Retinal pigment epithelial cell (primary cell): Measurements from ENCODE around the gene HHIP.

Experiments used
- DNase-seq: peaks from one replicate; pipeline ENCODE4 v3.0.0-alpha.2; 2010; ENCODE audit warnings: low read depth
- H3K4me3 ChIP-seq: 2 replicates; pipeline ENCODE4 v1.5.1; 2011; ENCODE audit warnings: mild to moderate bottlenecking, low read length, control low read depth, moderate library complexity
- TF ChIP-seq, protein P1 (sequence below): conservative IDR thresholded peaks from 2 replicates; pipeline ENCODE4 v1.5.1; 2011; ENCODE audit warnings: low read depth, low read length, control low read depth, inconsistent platforms

HHIP gene

DNA sequence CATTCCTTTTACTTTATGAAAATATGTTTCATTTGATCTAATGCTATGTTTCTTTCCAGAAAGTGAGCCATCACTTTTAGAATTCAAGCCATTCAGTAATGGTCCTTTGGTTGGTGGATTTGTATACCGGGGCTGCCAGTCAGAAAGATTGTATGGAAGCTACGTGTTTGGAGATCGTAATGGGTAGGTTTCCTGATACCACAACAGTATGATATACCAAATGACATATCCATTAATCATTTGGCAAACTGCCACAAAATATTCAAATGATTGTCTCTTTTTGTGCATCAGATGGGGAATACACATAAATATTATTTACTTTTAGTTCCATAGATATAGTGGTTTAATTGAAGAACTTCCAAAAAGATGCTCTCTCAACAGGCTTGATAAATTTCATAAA, 68.2 kb downstream of the HHIP start:
- DNase-seq = no peak
- no peak overlapping the region for H3K4me3 ChIP-seq
- TF ChIP-seq, protein P1, sequence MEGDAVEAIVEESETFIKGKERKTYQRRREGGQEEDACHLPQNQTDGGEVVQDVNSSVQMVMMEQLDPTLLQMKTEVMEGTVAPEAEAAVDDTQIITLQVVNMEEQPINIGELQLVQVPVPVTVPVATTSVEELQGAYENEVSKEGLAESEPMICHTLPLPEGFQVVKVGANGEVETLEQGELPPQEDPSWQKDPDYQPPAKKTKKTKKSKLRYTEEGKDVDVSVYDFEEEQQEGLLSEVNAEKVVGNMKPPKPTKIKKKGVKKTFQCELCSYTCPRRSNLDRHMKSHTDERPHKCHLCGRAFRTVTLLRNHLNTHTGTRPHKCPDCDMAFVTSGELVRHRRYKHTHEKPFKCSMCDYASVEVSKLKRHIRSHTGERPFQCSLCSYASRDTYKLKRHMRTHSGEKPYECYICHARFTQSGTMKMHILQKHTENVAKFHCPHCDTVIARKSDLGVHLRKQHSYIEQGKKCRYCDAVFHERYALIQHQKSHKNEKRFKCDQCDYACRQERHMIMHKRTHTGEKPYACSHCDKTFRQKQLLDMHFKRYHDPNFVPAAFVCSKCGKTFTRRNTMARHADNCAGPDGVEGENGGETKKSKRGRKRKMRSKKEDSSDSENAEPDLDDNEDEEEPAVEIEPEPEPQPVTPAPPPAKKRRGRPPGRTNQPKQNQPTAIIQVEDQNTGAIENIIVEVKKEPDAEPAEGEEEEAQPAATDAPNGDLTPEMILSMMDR = no peak

GRCh38 chr4:144715230-144715629, 69.3 kb downstream of the HHIP start:
- DNase-seq = no peak
- H3K4me3 ChIP-seq = no peak overlapping the region
- TF ChIP-seq, protein P1 = no peak

- no peak for DNase-seq
- no peak overlapping the region for H3K4me3 ChIP-seq
- TF ChIP-seq, protein P1 = no peak
Observed at GRCh38 chr4:144716778-144717177, 70.8 kb downstream of the HHIP start.

GRCh38 chr4:144718958-144719512, 73.1 kb downstream of the HHIP start:
- no peak overlapping the region for H3K4me3 ChIP-seq
- TF ChIP-seq, protein P1 = no peak
- no peak for DNase-seq

- no peak overlapping the region for H3K4me3 ChIP-seq
- no peak for DNase-seq
- TF ChIP-seq, protein P1 = no peak
Observed at GRCh38 chr4:144720491-144720890, 74.5 kb downstream of the HHIP start.

DNA sequence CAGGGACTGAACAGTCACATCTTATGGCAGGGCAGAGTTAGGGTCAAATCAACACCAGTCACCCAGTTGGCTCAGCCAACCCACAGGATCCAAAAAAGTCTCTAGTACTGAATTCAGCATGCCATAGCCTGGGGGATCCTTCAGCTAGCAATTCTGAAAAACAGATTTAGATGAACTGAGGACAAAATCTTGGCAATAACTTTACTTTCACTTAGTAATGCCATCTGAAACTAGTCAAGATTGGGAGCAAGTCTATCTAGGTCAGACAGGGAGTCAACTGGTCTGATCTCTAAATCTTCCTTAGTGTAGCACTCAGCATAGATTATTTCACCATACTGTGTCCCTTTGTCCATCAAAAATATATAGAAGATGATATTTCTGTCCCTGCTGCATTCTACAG, 76.0 kb downstream of the HHIP start:
- no peak overlapping the region for H3K4me3 ChIP-seq
- TF ChIP-seq, protein P1 = no peak
- DNase-seq = no peak

GRCh38 chr4:144723471-144723870, 77.5 kb downstream of the HHIP start:
- H3K4me3 ChIP-seq = no peak overlapping the region
- no peak for DNase-seq
- TF ChIP-seq, protein P1 = no peak
